ENCODE data around the gene MICAL2.
A peak's percentile ranks its signal among the peaks of the same experiment; 100 is the strongest.

The MICAL2 gene

DNA sequence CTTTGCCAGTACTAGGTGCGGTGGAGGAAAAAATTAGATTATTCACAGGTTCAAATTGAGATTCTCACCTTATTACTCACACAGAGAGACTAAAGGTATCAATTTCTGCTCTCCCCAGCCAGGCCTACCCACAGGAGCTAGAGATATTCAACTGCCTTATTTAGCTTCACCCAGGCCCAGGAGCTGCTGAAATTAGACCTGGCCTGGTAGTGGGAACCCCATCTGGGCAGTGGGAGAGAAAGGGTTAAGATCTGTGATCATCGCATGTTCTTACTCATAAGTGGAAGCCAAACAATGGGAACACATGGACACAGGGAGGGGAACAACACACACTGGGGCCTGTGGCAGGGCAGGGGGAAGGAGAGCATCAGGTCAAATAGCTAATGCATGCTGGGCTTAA, 20.9 kb upstream of the MICAL2 start:
- H3K79me2 ChIP-seq (ENCODE audit: control insufficient read depth, insufficient read depth, low read length, unreplicated experiment), result no peaks in the 10 kb centered on the region
- H3K4me1 ChIP-seq (ENCODE audit: control insufficient read depth, insufficient read depth, low read length, unreplicated experiment), result peaks cover 59% of the 10 kb centered on the region
- no peak overlapping the region for H3K4me3 ChIP-seq (ENCODE audit: low read depth, low read length)
- H3K27me3 ChIP-seq (ENCODE audit: insufficient read depth, low read length), result no peaks in the 10 kb centered on the region
- H3K27ac ChIP-seq (ENCODE audit: low read depth, low read length), result peak overlapping the region; percentile 99
- no peaks in the 10 kb centered on the region for H3K36me3 ChIP-seq (ENCODE audit: insufficient read depth, low read length)
- H2AFZ ChIP-seq (ENCODE audit: low read length, unreplicated experiment), result no peak overlapping the region

DNA sequence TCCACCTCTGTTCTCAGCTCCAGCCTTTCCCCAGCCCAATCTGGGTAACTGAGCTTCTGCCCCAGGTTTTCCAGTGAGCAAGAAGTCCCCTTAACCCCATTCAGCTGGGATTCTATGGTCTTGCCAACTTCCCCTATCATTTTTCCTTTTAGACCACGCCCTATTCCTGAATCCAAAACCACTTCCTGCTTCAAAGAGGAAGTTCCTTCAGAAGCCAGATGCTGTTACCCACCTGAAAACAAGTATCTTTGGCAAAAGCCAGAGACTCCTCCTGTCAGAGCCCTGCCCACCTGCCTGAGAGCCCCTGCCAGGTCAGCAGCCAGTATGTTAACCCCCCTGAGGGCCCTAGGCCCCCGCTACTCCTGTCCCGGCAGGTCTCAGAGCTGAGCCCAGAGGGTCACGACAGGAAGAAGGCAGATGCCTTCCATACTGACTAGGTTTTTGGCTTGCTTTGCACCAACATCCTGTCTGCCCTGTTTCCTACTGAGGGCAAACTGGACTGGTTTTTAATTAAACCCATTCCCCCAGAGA, 20.3 kb upstream of the MICAL2 start:
- Histone ChIP-seq H3K4me1 (ENCODE audit: control insufficient read depth, insufficient read depth, low read length, unreplicated experiment) (peaks cover 58% of the 10 kb centered on the region), H3K4me3 (ENCODE audit: low read depth, low read length) (peak overlapping the region; percentile 4; the same call in 1 of the 2 replicates)

DNA sequence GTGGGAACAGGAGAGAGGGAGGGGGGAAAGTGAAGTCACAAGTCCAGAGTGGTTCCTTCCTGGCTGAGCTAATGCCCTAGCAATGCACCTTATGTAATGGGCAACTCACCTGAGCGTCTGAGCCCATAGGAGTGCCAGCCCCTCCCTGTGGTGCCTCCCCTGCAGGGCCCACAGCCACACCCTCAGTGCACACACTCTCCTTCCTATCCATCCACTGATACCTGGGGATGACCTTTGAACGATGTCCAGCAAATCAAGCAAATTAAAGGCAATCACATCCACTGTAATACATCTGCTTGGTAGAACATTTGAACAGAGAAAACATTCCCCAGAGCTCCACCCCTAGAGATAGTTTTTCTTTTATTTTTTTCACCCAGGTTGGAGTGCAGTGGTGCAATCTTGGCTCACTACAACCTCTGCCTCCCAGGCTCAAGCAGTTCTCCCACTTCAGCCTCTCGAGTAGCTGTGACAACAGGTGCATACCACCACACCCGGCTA, 19.6 kb upstream of the MICAL2 start:
- peaks cover 51% of the 10 kb centered on the region for H3K4me1 ChIP-seq (ENCODE audit: control insufficient read depth, insufficient read depth, low read length, unreplicated experiment)
- no peaks in the 10 kb centered on the region for H3K27me3 ChIP-seq (ENCODE audit: insufficient read depth, low read length)
- H3K36me3 ChIP-seq (ENCODE audit: insufficient read depth, low read length), result no peaks in the 10 kb centered on the region
- peak overlapping the region; percentile 99 for H3K27ac ChIP-seq (ENCODE audit: low read depth, low read length)
- no peaks in the 10 kb centered on the region for H3K79me2 ChIP-seq (ENCODE audit: control insufficient read depth, insufficient read depth, low read length, unreplicated experiment)
- H3K4me3 ChIP-seq (ENCODE audit: low read depth, low read length), result no peak overlapping the region
- no peak overlapping the region for H2AFZ ChIP-seq (ENCODE audit: low read length, unreplicated experiment)

More for the DNA sequence above, 20.3 kb upstream of the MICAL2 start:
- H2AFZ ChIP-seq (ENCODE audit: low read length, unreplicated experiment), result no peak overlapping the region
- no peaks in the 10 kb centered on the region for H3K36me3 ChIP-seq (ENCODE audit: insufficient read depth, low read length)
- no peaks in the 10 kb centered on the region for H3K27me3 ChIP-seq (ENCODE audit: insufficient read depth, low read length)
- H3K27ac ChIP-seq (ENCODE audit: low read depth, low read length), result peak overlapping the region; percentile 99
- H3K79me2 ChIP-seq (ENCODE audit: control insufficient read depth, insufficient read depth, low read length, unreplicated experiment), result no peaks in the 10 kb centered on the region

DNA sequence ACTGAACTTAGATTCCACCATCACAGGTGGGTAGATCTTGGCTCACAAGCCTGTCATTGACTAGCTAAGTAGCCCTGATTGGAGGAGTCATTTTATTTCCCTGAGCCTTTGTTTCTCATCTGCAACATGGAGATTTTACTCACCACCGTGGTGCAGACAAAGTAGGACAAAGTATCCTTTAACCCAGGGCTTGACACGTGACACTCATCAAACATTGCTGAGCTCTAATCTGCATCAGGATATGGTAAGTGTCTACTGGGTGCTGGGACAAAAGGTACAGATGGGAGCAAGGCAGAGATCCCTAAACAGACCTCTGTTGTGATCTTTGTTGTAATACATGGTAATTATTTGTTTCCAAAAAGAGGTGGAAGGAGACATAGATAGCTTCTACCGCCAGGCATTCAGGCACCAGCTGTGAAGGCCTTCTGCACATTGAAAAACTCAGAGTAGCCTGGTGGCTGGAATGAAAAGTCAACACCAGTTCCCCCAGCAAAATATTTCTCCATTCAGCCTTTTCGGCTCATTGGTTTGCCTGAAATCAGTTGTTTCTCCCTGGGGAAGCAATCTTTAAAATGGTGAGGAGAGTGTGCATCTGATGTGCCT, 18.3 kb upstream of the MICAL2 start:
- no peak overlapping the region for H2AFZ ChIP-seq (ENCODE audit: low read length, unreplicated experiment)
- no peaks in the 10 kb centered on the region for H3K36me3 ChIP-seq (ENCODE audit: insufficient read depth, low read length)
- no peak overlapping the region for H3K27ac ChIP-seq (ENCODE audit: low read depth, low read length)
- no peak overlapping the region for H3K4me3 ChIP-seq (ENCODE audit: low read depth, low read length)
- no peaks in the 10 kb centered on the region for H3K27me3 ChIP-seq (ENCODE audit: insufficient read depth, low read length)
- peaks cover 40% of the 10 kb centered on the region for H3K4me1 ChIP-seq (ENCODE audit: control insufficient read depth, insufficient read depth, low read length, unreplicated experiment)
- no peaks in the 10 kb centered on the region for H3K79me2 ChIP-seq (ENCODE audit: control insufficient read depth, insufficient read depth, low read length, unreplicated experiment)

DNA sequence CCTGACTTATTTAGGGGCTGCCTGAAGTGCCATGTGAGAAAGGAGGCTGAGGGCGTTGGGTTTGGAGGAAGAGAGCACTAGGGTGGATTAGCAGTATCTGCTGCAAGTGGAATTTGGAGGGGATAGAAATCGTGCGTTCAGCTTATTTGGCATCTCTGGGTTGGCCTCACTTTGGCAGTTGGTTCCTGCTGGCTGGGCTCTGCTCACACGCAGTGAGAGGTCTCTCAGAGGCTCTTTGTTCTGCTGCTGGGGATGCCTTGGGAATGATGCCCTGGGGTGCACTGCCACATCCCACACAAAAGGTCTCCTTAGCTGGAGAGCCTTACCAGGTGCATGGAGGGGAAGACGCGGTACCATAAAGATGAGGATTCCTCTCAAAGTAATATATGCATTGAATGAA, 17.7 kb upstream of the MICAL2 start:
- Histone ChIP-seq H3K27me3 (ENCODE audit: insufficient read depth, low read length) (no peaks in the 10 kb centered on the region), H3K27ac (ENCODE audit: low read depth, low read length) (no peak overlapping the region), H3K4me1 (ENCODE audit: control insufficient read depth, insufficient read depth, low read length, unreplicated experiment) (peaks cover 34% of the 10 kb centered on the region), H3K4me3 (ENCODE audit: low read depth, low read length) (no peak overlapping the region), H3K36me3 (ENCODE audit: insufficient read depth, low read length) (no peaks in the 10 kb centered on the region), H3K79me2 (ENCODE audit: control insufficient read depth, insufficient read depth, low read length, unreplicated experiment) (no peaks in the 10 kb centered on the region), H2AFZ (ENCODE audit: low read length, unreplicated experiment) (no peak overlapping the region)

DNA sequence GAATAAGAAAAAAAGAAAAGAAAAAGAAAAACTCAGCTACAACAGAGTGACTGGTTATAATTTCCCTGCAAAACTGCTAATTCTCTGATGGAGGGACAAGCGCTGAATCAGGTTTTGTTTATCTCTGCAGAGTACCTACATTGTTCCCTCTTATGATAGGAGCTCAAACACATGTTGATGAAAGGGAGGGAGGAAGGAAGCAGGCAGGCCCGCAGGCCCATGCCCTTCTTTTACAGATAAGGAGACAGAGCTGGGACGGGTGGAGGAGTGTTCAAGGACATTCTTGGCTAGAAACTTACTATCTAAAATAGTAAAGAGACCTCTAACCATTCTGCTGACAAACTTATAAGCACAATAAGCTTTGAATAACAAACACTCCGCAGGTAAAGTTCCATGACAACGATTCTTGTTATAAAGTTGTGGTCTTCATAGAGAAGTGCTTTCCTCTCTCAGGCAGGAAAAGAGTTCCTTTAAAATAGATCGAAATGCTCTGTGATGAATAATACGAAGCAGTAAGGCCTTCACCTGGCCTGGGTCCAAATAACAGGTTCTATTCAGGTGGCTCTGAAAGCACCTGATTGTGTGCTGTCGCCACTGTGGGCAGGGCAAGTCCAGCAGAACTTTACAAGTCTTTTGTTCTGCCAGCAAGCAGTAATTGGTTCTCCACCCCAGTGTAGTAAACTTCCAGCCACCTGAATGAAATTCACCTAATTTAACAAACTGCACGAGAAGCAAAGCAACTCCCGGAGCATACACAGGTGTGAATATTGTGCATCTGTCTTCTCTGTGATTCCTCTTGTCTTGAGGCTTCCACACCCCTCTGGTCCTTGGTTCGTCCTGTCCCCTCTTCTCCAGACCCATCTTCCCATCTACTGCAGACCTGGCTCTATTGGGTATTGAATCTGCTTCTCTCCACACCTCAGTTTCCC, 15.3 kb upstream of the MICAL2 start:
- Histone ChIP-seq H3K79me2 (ENCODE audit: control insufficient read depth, insufficient read depth, low read length, unreplicated experiment) (no peaks in the 10 kb centered on the region), H2AFZ (ENCODE audit: low read length, unreplicated experiment) (no peak overlapping the region), H3K4me3 (ENCODE audit: low read depth, low read length) (no peak overlapping the region), H3K27ac (ENCODE audit: low read depth, low read length) (no peak overlapping the region), H3K27me3 (ENCODE audit: insufficient read depth, low read length) (no peaks in the 10 kb centered on the region), H3K4me1 (ENCODE audit: control insufficient read depth, insufficient read depth, low read length, unreplicated experiment) (peaks cover 14% of the 10 kb centered on the region), H3K36me3 (ENCODE audit: insufficient read depth, low read length) (no peaks in the 10 kb centered on the region)

DNA sequence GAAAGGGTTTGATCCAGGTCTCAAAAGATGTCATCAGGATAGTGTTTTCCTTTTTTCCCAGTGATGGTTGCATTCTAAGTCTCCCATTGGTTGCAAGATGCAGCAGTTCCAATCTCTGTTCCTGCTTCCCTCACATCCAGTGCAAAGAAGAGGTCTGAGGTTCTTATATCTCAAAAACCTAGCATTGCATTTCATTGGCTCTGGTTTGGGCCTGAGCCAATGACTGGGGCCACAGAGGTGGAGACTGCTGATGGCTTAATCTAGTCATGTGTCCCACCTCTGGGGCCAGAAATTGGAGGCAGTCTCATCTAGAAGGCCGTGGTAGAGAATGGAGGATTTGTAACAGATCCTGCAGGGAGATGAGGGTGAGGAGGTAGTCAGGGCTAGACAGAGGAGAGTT, 13.2 kb upstream of the MICAL2 start:
- H3K4me1 ChIP-seq (ENCODE audit: control insufficient read depth, insufficient read depth, low read length, unreplicated experiment), result peaks cover 8% of the 10 kb centered on the region

DNA sequence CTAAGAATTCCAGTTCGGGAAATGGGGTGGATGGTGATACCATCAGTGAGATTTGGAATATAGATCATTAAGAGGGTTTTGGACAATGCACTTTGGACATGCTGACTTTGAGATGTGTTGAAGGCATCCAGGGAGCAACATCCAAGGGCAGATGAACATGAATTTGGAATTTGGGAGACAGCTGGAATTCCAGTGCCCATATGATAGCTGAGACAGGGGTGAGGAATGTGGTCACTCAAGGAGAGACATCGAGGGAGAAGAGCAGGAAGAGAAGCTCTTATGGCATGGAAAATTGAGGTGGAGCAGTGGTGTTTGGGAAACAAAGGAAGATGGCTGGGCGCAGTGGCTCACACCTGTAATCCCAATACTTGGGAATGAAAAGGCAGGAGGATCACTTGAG, 11.8 kb upstream of the MICAL2 start:
- no peaks in the 10 kb centered on the region for H3K79me2 ChIP-seq (ENCODE audit: control insufficient read depth, insufficient read depth, low read length, unreplicated experiment)
- no peak overlapping the region for H3K4me3 ChIP-seq (ENCODE audit: low read depth, low read length)
- H2AFZ ChIP-seq (ENCODE audit: low read length, unreplicated experiment), result no peak overlapping the region
- H3K36me3 ChIP-seq (ENCODE audit: insufficient read depth, low read length), result no peaks in the 10 kb centered on the region
- no peak overlapping the region for H3K27ac ChIP-seq (ENCODE audit: low read depth, low read length)
- peaks cover 8% of the 10 kb centered on the region for H3K4me1 ChIP-seq (ENCODE audit: control insufficient read depth, insufficient read depth, low read length, unreplicated experiment)
- no peaks in the 10 kb centered on the region for H3K27me3 ChIP-seq (ENCODE audit: insufficient read depth, low read length)

More for the DNA sequence above, 13.2 kb upstream of the MICAL2 start:
- H3K27me3 ChIP-seq (ENCODE audit: insufficient read depth, low read length), result no peaks in the 10 kb centered on the region
- H3K79me2 ChIP-seq (ENCODE audit: control insufficient read depth, insufficient read depth, low read length, unreplicated experiment), result no peaks in the 10 kb centered on the region
- H3K4me3 ChIP-seq (ENCODE audit: low read depth, low read length), result no peak overlapping the region
- no peaks in the 10 kb centered on the region for H3K36me3 ChIP-seq (ENCODE audit: insufficient read depth, low read length)
- H3K27ac ChIP-seq (ENCODE audit: low read depth, low read length), result no peak overlapping the region
- no peak overlapping the region for H2AFZ ChIP-seq (ENCODE audit: low read length, unreplicated experiment)

DNA sequence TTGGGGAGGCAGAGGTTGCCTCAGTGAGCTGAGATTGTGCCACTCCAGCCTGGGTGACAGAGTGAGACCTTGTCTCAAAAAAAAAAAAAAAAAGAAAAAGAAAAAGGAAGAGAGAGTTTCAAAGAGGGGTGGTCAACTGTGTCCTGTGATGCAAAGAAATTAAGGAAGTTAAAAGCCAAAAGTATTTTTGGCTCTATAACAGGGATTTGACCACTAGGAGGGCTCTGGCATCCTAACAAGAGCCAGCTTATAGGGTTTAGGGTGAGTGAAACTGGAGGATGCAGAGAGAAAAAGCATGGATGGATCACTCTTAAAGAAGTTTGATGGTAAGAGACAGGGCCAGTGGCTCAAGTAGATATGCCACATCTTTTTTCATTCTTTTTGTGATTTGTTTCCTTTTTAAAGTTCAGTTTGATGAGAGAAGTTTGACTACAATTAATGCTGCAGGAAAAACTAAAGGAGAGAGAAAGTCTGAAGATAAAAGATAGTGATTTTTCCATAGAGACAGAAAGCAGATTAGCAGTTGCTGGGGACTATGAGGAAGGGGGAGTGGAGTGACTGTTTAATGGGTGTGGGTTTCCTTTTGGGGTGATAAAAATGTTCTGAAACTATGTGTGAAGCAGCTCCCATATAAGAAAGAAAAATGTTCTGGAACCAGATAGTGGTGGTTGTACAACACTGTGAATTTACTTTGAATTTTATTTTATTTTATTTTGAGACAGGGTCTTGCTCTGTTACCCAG, 11.1 kb upstream of the MICAL2 start:
- Histone ChIP-seq H3K4me1 (ENCODE audit: control insufficient read depth, insufficient read depth, low read length, unreplicated experiment) (peaks cover 8% of the 10 kb centered on the region), H2AFZ (ENCODE audit: low read length, unreplicated experiment) (no peak overlapping the region), H3K4me3 (ENCODE audit: low read depth, low read length) (no peak overlapping the region), H3K36me3 (ENCODE audit: insufficient read depth, low read length) (no peaks in the 10 kb centered on the region), H3K27me3 (ENCODE audit: insufficient read depth, low read length) (no peaks in the 10 kb centered on the region), H3K27ac (ENCODE audit: low read depth, low read length) (no peak overlapping the region), H3K79me2 (ENCODE audit: control insufficient read depth, insufficient read depth, low read length, unreplicated experiment) (no peaks in the 10 kb centered on the region)

DNA sequence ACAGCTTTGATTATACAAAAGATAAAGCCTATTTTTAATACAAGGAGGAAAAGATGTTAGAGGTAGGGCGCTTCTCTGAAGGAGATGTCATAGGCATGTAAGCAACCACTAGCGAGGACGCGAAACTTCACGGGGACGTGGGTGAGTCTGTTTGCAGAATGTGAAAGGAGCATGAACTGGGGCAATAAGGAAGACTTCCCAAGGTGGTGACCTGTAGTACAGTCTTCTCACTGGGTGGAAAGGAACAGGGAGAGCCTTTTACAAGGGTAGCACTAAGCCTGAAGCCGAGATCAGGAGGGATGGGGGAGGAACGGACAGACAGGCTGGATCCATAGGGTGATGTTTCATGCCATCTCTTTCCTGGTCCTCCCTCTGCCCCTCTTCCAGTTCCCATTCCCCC, 10.0 kb upstream of the MICAL2 start:
- H2AFZ ChIP-seq (ENCODE audit: low read length, unreplicated experiment), result no peak overlapping the region
- no peaks in the 10 kb centered on the region for H3K36me3 ChIP-seq (ENCODE audit: insufficient read depth, low read length)
- no peak overlapping the region for H3K4me3 ChIP-seq (ENCODE audit: low read depth, low read length)
- peaks cover 8% of the 10 kb centered on the region for H3K4me1 ChIP-seq (ENCODE audit: control insufficient read depth, insufficient read depth, low read length, unreplicated experiment)
- no peak overlapping the region for H3K27ac ChIP-seq (ENCODE audit: low read depth, low read length)
- H3K79me2 ChIP-seq (ENCODE audit: control insufficient read depth, insufficient read depth, low read length, unreplicated experiment), result no peaks in the 10 kb centered on the region
- no peaks in the 10 kb centered on the region for H3K27me3 ChIP-seq (ENCODE audit: insufficient read depth, low read length)
